Neural cell (in vitro differentiated cells): Measurements from ENCODE around the gene ZNF462. TPM values are rescaled to one million over a fixed set of nuclear protein-coding genes. Genes with fewer than 3 reads are reported as not detected.

Experiments used
- H2AFZ ChIP-seq: fragments of 200-600, 300-800 bp; sonication (generic), shearing (Covaris generic); 2 replicates; pipeline ENCODE4 v1.6.0; 2014; ENCODE audit warnings: low read depth, mild to moderate bottlenecking, antibody characterized with exemption, low read length, moderate library complexity
- H3F3A ChIP-seq: fragments of 200-600 bp; shearing (Covaris generic); 2 replicates; pipeline ENCODE4 v1.6.1; 2016; ENCODE audit warnings: mild to moderate bottlenecking, moderate library complexity, mixed read lengths, antibody characterized with exemption, low read length; ENCODE audit not compliant: insufficient read depth, poor library complexity, severe bottlenecking
- H3K27ac ChIP-seq: fragments of 200-600, 300-800 bp; sonication (generic), shearing (Covaris generic); 2 replicates; pipeline ENCODE4 v1.5.1; 2014; ENCODE audit warnings: mild to moderate bottlenecking, low read length, moderate library complexity
- H3K27me3 ChIP-seq: fragments of 300-800, 200-600 bp; sonication (generic), shearing (Covaris generic); 2 replicates; pipeline ENCODE4 v1.6.0; 2014; ENCODE audit warnings: mild to moderate bottlenecking, low read depth, low read length, moderate library complexity; ENCODE audit not compliant: insufficient read depth
- H3K36me3 ChIP-seq: fragments of 300-800, 200-600 bp; sonication (generic), shearing (Covaris generic); 2 replicates; pipeline ENCODE4 v1.5.1; 2014; ENCODE audit warnings: mild to moderate bottlenecking, antibody characterized with exemption, low read length, moderate library complexity; ENCODE audit not compliant: insufficient read depth
- H3K4me2 ChIP-seq: fragments of 300-800, 200-600 bp; sonication (generic), shearing (Covaris generic); 2 replicates; pipeline ENCODE4 v1.6.0; 2014; ENCODE audit warnings: mild to moderate bottlenecking, low read length
- H3K4me3 ChIP-seq: fragments of 300-800, 200-600 bp; sonication (generic), shearing (Covaris generic); 2 replicates; pipeline ENCODE4 v1.5.1; 2014; ENCODE audit warnings: mild to moderate bottlenecking, low read length, moderate library complexity
- H3K79me2 ChIP-seq: fragments of 200-600 bp; shearing (Covaris generic); replicated peaks from 2 replicates; pipeline ENCODE4 v1.6.0; 2014; ENCODE audit warnings: mild to moderate bottlenecking, low read length, moderate library complexity; ENCODE audit not compliant: insufficient read depth
- H3K9ac ChIP-seq: fragments of 300-800, 200-600 bp; sonication (generic), shearing (Covaris generic); 2 replicates; pipeline ENCODE4 v1.6.1; 2016; ENCODE audit warnings: mild to moderate bottlenecking, low read length, mixed read lengths
- H3K9me2 ChIP-seq: fragments of 200-600 bp; shearing (Covaris generic); 2 replicates; pipeline ENCODE4 v1.6.1; 2016; ENCODE audit warnings: mild to moderate bottlenecking, low read length, mixed read lengths; ENCODE audit not compliant: insufficient read depth
- H3K9me3 ChIP-seq: fragments of 200-600, 300-800 bp; sonication (generic), shearing (Covaris generic); 2 replicates; pipeline ENCODE4 v1.6.1; 2016; ENCODE audit warnings: mild to moderate bottlenecking, mixed run types, low read length, moderate library complexity, mixed read lengths
- H4K20me1 ChIP-seq: fragments of 200-600 bp; shearing (Covaris generic); 2 replicates; pipeline ENCODE4 v1.6.1; 2016; ENCODE audit warnings: mild to moderate bottlenecking, mixed run types; ENCODE audit not compliant: insufficient read depth
- EP300 ChIP-seq: fragments of 450-650 bp; conservative IDR thresholded peaks from 2 replicates; pipeline ENCODE4 v1.6.1; 2014; ENCODE audit warnings: antibody characterized with exemption, mild to moderate bottlenecking, moderate library complexity; ENCODE audit not compliant: poor library complexity, severe bottlenecking
- EZH2 ChIP-seq: fragments of 200-600, 300-800 bp; shearing (Covaris generic), sonication (generic); IDR thresholded peaks from 2 replicates; pipeline ENCODE4 v1.6.1; 2014; ENCODE audit warnings: antibody characterized with exemption, low read length, borderline replicate concordance, mild to moderate bottlenecking; ENCODE audit not compliant: insufficient read depth, poor library complexity, severe bottlenecking
- MXI1 ChIP-seq: fragments of 450-650 bp; conservative IDR thresholded peaks from 2 replicates; pipeline ENCODE4 v1.6.1; 2014; ENCODE audit warnings: antibody characterized with exemption, mild to moderate bottlenecking; ENCODE audit not compliant: poor library complexity, severe bottlenecking
- POLR2AphosphoS5 ChIP-seq: IDR thresholded peaks from 2 replicates; pipeline ENCODE4 v1.6.1; 2012
- RAD21 ChIP-seq: fragments of 450-650 bp; conservative IDR thresholded peaks from 2 replicates; pipeline ENCODE4 v1.6.1; 2014; ENCODE audit warnings: antibody characterized with exemption, mild to moderate bottlenecking, moderate library complexity
- REST ChIP-seq: IDR thresholded peaks from 2 replicates; pipeline ENCODE4 v1.6.1; 2012; ENCODE audit warnings: borderline replicate concordance
- SMC3 ChIP-seq: fragments of 450-650 bp; conservative IDR thresholded peaks from 2 replicates; pipeline ENCODE4 v1.6.1; 2014; ENCODE audit warnings: antibody characterized with exemption, mild to moderate bottlenecking, moderate library complexity; ENCODE audit not compliant: poor library complexity
- TAF1 ChIP-seq: IDR thresholded peaks from 2 replicates; pipeline ENCODE4 v1.6.1; 2012; ENCODE audit warnings: low read depth
- polyA plus RNA-seq: library from polyadenylated mRNA; depleted of rRNA; stranded (reverse); fragments of >200 nt; gene quantifications from 2 replicates; pipeline ENCODE4 v1.2.3, GENCODE V29; 2014
- TF ChIP-seq, protein P1 (sequence below): fragments of 450-650 bp; IDR thresholded peaks from 2 replicates; pipeline ENCODE4 v1.5.1; 2014; ENCODE audit warnings: antibody characterized with exemption, mild to moderate bottlenecking, moderate library complexity; ENCODE audit not compliant: poor library complexity, severe bottlenecking

The ZNF462 gene
- polyA plus RNA-seq, 1 donor from 2014 or later = 9.1 TPM

- H3K27me3 ChIP-seq = no peaks in the 10 kb centered on the region
- H4K20me1 ChIP-seq = no peaks in the 10 kb centered on the region
- TF ChIP-seq REST (no peak), RAD21 (no peak), EZH2 (no peak)
- no peak overlapping the region for H3K9ac ChIP-seq
- H3K4me2 ChIP-seq = no peak overlapping the region
- no peak overlapping the region for H3K27ac ChIP-seq
- no peaks in the 10 kb centered on the region for H3K9me2 ChIP-seq
- H2AFZ ChIP-seq = no peak overlapping the region
- H3F3A ChIP-seq = no peaks in the 10 kb centered on the region
- H3K36me3 ChIP-seq = no peaks in the 10 kb centered on the region
- H3K79me2 ChIP-seq = no peaks in the 10 kb centered on the region
- no peak overlapping the region for H3K4me3 ChIP-seq
- H3K9me3 ChIP-seq = no peaks in the 10 kb centered on the region
Observed at GRCh38 chr9:106835840-106836239, 27.1 kb upstream of the ZNF462 start.

- Histone ChIP-seq H3K27ac (no peak overlapping the region), H2AFZ (no peak overlapping the region), H3K4me3 (no peak overlapping the region), H3K4me2 (no peak overlapping the region), H3F3A (no peaks in the 10 kb centered on the region), H3K9me2 (no peaks in the 10 kb centered on the region), H3K27me3 (no peaks in the 10 kb centered on the region), H4K20me1 (no peaks in the 10 kb centered on the region), H3K9me3 (no peaks in the 10 kb centered on the region), H3K9ac (no peak overlapping the region), H3K36me3 (no peaks in the 10 kb centered on the region), H3K79me2 (no peaks in the 10 kb centered on the region)
- TF ChIP-seq POLR2AphosphoS5 (no peak), RAD21 (no peak), SMC3 (no peak), REST (no peak), EZH2 (no peak), MXI1 (no peak), EP300 (no peak), TAF1 (no peak)
- TF ChIP-seq, protein P1, sequence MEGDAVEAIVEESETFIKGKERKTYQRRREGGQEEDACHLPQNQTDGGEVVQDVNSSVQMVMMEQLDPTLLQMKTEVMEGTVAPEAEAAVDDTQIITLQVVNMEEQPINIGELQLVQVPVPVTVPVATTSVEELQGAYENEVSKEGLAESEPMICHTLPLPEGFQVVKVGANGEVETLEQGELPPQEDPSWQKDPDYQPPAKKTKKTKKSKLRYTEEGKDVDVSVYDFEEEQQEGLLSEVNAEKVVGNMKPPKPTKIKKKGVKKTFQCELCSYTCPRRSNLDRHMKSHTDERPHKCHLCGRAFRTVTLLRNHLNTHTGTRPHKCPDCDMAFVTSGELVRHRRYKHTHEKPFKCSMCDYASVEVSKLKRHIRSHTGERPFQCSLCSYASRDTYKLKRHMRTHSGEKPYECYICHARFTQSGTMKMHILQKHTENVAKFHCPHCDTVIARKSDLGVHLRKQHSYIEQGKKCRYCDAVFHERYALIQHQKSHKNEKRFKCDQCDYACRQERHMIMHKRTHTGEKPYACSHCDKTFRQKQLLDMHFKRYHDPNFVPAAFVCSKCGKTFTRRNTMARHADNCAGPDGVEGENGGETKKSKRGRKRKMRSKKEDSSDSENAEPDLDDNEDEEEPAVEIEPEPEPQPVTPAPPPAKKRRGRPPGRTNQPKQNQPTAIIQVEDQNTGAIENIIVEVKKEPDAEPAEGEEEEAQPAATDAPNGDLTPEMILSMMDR = no peak
Observed at GRCh38 chr9:106843371-106843770, 19.6 kb upstream of the ZNF462 start.
